H9 (cell line): ENCODE results near the gene KCNJ1. TPM values are rescaled to one million over a fixed set of nuclear protein-coding genes. Genes with fewer than 3 reads are reported as not detected.

ENCODE experiments used
- DNase-seq: peaks from one replicate; pipeline ENCODE4 v3.0.0-alpha.2; 2017
- H2AFZ ChIP-seq: one replicate; pipeline ENCODE4 v1.6.1; 2013; ENCODE audit warnings: mild to moderate bottlenecking, low read length, control low read depth, moderate library complexity
- H2AK5ac ChIP-seq: 2 replicates; pipeline ENCODE4 v1.6.1; 2013; ENCODE audit warnings: low read length, control low read depth, mixed read lengths; ENCODE audit not compliant: insufficient read length
- H2BK120ac ChIP-seq: one replicate; pipeline ENCODE4 v1.6.1; 2013; ENCODE audit warnings: low read depth, mild to moderate bottlenecking, low read length, control low read depth, inconsistent platforms; ENCODE audit not compliant: poor library complexity, severe bottlenecking
- H2BK12ac ChIP-seq: 2 replicates; pipeline ENCODE4 v1.6.1; 2013; ENCODE audit warnings: low read length, control low read depth, mixed read lengths, low read depth; ENCODE audit not compliant: insufficient read length
- H2BK15ac ChIP-seq: 2 replicates; pipeline ENCODE4 v1.6.1; 2013; ENCODE audit warnings: low read depth, low read length, control low read depth
- H2BK20ac ChIP-seq: one replicate; pipeline ENCODE4 v1.6.1; 2013; ENCODE audit warnings: low read depth, mild to moderate bottlenecking, low read length, control low read depth, inconsistent platforms; ENCODE audit not compliant: poor library complexity, severe bottlenecking
- H2BK5ac ChIP-seq: 2 replicates; pipeline ENCODE4 v1.6.1; 2013; ENCODE audit warnings: low read length, control low read depth, mixed read lengths; ENCODE audit not compliant: insufficient read length
- H3K14ac ChIP-seq: 2 replicates; pipeline ENCODE4 v1.6.1; 2013; ENCODE audit warnings: low read length, control low read depth; ENCODE audit not compliant: insufficient read depth
- H3K18ac ChIP-seq: 2 replicates; pipeline ENCODE4 v1.6.1; 2013; ENCODE audit warnings: low read depth, mild to moderate bottlenecking, mixed read lengths, low read length, control low read depth; ENCODE audit not compliant: insufficient read length
- H3K23ac ChIP-seq: 2 replicates; pipeline ENCODE4 v1.6.1; 2013; ENCODE audit warnings: low read length, control low read depth, mixed read lengths, low read depth; ENCODE audit not compliant: insufficient read length
- H3K23me2 ChIP-seq: 2 replicates; pipeline ENCODE4 v1.6.1; 2013; ENCODE audit warnings: low read depth, mild to moderate bottlenecking, mixed read lengths, low read length, control low read depth; ENCODE audit not compliant: insufficient read length, poor library complexity, severe bottlenecking
- H3K27ac ChIP-seq: 2 replicates; pipeline ENCODE4 v1.5.1; 2013; ENCODE audit warnings: low read length, control low read depth, mixed read lengths, low read depth; ENCODE audit not compliant: insufficient read length
- H3K27me3 ChIP-seq: 2 replicates; pipeline ENCODE4 v1.6.1; 2013; ENCODE audit warnings: low read length, control low read depth, inconsistent platforms; ENCODE audit not compliant: insufficient read depth
- H3K4ac ChIP-seq: 2 replicates; pipeline ENCODE4 v1.6.1; 2013; ENCODE audit warnings: low read depth, mild to moderate bottlenecking, control low read depth, inconsistent platforms, low read length, moderate library complexity
- H3K4me1 ChIP-seq: 2 replicates; pipeline ENCODE4 v1.6.1; 2013; ENCODE audit warnings: low read length, control low read depth, inconsistent platforms; ENCODE audit not compliant: insufficient read depth
- H3K4me2 ChIP-seq: 2 replicates; pipeline ENCODE4 v1.6.1; 2013; ENCODE audit warnings: low read length, control low read depth, mixed read lengths; ENCODE audit not compliant: insufficient read length, insufficient read depth
- H3K56ac ChIP-seq: 2 replicates; pipeline ENCODE4 v1.6.1; 2013; ENCODE audit warnings: low read depth, mild to moderate bottlenecking, mixed read lengths, low read length, control low read depth; ENCODE audit not compliant: insufficient read length
- H3K79me1 ChIP-seq: 2 replicates; pipeline ENCODE4 v1.6.1; 2013; ENCODE audit warnings: low read depth, mild to moderate bottlenecking, moderate library complexity, low read length, control low read depth, inconsistent platforms; ENCODE audit not compliant: insufficient read depth, poor library complexity, severe bottlenecking
- H3K79me2 ChIP-seq: 2 replicates; pipeline ENCODE4 v1.6.1; 2013; ENCODE audit warnings: low read length, control low read depth, inconsistent platforms; ENCODE audit not compliant: insufficient read depth
- H3K9ac ChIP-seq: 2 replicates; pipeline ENCODE4 v1.6.1; 2013; ENCODE audit warnings: low read length, control low read depth, mixed read lengths; ENCODE audit not compliant: insufficient read length; ENCODE audit errors: extremely low read depth
- H3K9me3 ChIP-seq: one replicate; pipeline ENCODE4 v1.6.1; 2013; ENCODE audit warnings: low read depth, low read length, inconsistent platforms; ENCODE audit not compliant: control insufficient read depth
- H3T11ph ChIP-seq: one replicate; pipeline ENCODE4 v1.6.1; 2013; ENCODE audit warnings: mild to moderate bottlenecking, low read length, control low read depth, inconsistent platforms
- H4K20me1 ChIP-seq: one replicate; pipeline ENCODE4 v1.6.1; 2013; ENCODE audit not compliant: control insufficient read depth, insufficient read length, insufficient read depth
- H4K5ac ChIP-seq: 2 replicates; pipeline ENCODE4 v1.6.1; 2013; ENCODE audit warnings: low read depth, mild to moderate bottlenecking, mixed read lengths, low read length, control low read depth; ENCODE audit not compliant: insufficient read length
- H4K8ac ChIP-seq: replicated peaks from 2 replicates; pipeline ENCODE4 v1.6.1; 2013; ENCODE audit warnings: low read length, control low read depth, mixed read lengths, low read depth; ENCODE audit not compliant: insufficient read length
- H4K91ac ChIP-seq: 2 replicates; pipeline ENCODE4 v1.6.1; 2013; ENCODE audit warnings: low read depth, mild to moderate bottlenecking, moderate library complexity, mixed read lengths, low read length, control low read depth; ENCODE audit not compliant: insufficient read length
- H3K27ac Mint-ChIP-seq, 3 experiments: 2 replicates in 2 of 3; 3 replicates in 1 of 3; pipeline ENCODE4 v1.8.0; 2020 to 2021; ENCODE audit warnings: mixed read lengths in 3 of 3, mild to moderate bottlenecking in 1 of 3, moderate library complexity in 1 of 3
- H3K27me3 Mint-ChIP-seq: 2 replicates; pipeline ENCODE4 v1.8.0; 2021; ENCODE audit warnings: low read depth, mild to moderate bottlenecking, moderate library complexity, mixed read lengths
- H3K36me3 Mint-ChIP-seq, 3 experiments: 2 replicates in 2 of 3; 3 replicates in 1 of 3; pipeline ENCODE4 v1.8.0; 2020 to 2021; ENCODE audit warnings: low read depth in 3 of 3, mixed read lengths in 3 of 3; ENCODE audit not compliant: insufficient read depth in 1 of 3
- H3K4me1 Mint-ChIP-seq, 2 experiments: 2 replicates each; pipeline ENCODE4 v1.8.0; 2020; ENCODE audit warnings: mixed read lengths in 2 of 2
- H3K4me3 Mint-ChIP-seq, 2 experiments: 2 replicates in 1 of 2; 3 replicates in 1 of 2; pipeline ENCODE4 v1.8.0; 2020 to 2021; ENCODE audit warnings: mild to moderate bottlenecking in 2 of 2, mixed read lengths in 2 of 2, moderate library complexity in 1 of 2
- H3K9me3 Mint-ChIP-seq, 2 experiments: 2 replicates in 1 of 2; 3 replicates in 1 of 2; pipeline ENCODE4 v1.8.0; 2020; ENCODE audit warnings: mild to moderate bottlenecking in 2 of 2, mixed read lengths in 2 of 2, moderate library complexity in 1 of 2
- WGBS: extraction: QIAGEN DNeasy Blood & Tissue Kit; methylation state at CpG from one replicate; pipeline ENCODE4 v1.1.7; 2013; ENCODE audit warnings: missing lambda C conversion rate, low lambda C conversion rate, mixed read lengths; ENCODE audit not compliant: insufficient read length; ENCODE audit errors: extremely low coverage; 5-methylcytosine and 5-hydroxymethylcytosine counted together
- total RNA-seq: library from RNA; stranded (reverse); gene quantifications from 2 replicates; pipeline ENCODE4 v1.2.1, GENCODE V29; 2021
- TF ChIP-seq, protein P1 (sequence below): fragments of 200-600 bp; sonication (generic); conservative IDR thresholded peaks from 3 replicates; pipeline ENCODE4 v1.8.0; 2021; ENCODE audit warnings: antibody characterized with exemption, mild to moderate bottlenecking

Gene KCNJ1
- total RNA-seq, 1 experiment from 2014 or later = not detected

DNA sequence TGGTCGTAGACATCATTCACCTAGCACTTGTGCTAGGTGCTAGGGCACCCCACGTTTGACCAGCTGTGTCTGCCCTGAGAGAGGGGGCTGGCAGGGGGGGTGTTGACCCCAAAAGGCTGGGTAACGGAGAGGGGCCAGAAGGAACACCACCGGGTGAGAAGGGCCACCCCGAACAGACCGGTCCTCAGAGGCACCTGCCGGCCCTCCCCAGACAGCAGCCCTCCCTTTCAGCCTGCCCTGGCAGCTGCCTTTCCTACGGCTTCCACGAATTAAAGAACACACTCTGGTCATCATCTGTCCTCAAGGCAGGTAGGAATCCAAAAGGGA is 23.1 kb upstream of the KCNJ1 start:
- Histone ChIP-seq H3K79me1 (no peaks in the 10 kb centered on the region), H2BK15ac (no peak overlapping the region), H3K56ac (no peak overlapping the region), H3T11ph (no peak overlapping the region), H3K9ac (no peak overlapping the region), H2BK20ac (no peak overlapping the region), H3K79me2 (no peaks in the 10 kb centered on the region), H3K23me2 (peaks cover 8% of the 10 kb centered on the region), H3K4me2 (peak overlapping the region; percentile 44), H3K23ac (no peak overlapping the region), H2BK120ac (no peak overlapping the region), H2BK5ac (no peak overlapping the region), H2AFZ (no peak overlapping the region), H2BK12ac (no peak overlapping the region), H4K8ac (no peak overlapping the region), H3K27ac (no peak overlapping the region), H4K91ac (no peak overlapping the region), H3K18ac (no peak overlapping the region), H3K14ac (no peak overlapping the region), H3K9me3 (no peaks in the 10 kb centered on the region), H4K5ac (no peak overlapping the region), H4K20me1 (no peaks in the 10 kb centered on the region), H3K4ac (no peak overlapping the region), H2AK5ac (no peak overlapping the region), H3K27me3 (peaks cover 55% of the 10 kb centered on the region), H3K4me1 (no peaks in the 10 kb centered on the region)
- no peaks in the 10 kb centered on the region; a peak in 1 of 5 replicates for H3K9me3 Mint-ChIP-seq
- no peak for DNase-seq
- H3K4me3 Mint-ChIP-seq = peak overlapping the region; percentile 74 to 89
- no peak overlapping the region for H3K27ac Mint-ChIP-seq
- TF ChIP-seq, protein P1, sequence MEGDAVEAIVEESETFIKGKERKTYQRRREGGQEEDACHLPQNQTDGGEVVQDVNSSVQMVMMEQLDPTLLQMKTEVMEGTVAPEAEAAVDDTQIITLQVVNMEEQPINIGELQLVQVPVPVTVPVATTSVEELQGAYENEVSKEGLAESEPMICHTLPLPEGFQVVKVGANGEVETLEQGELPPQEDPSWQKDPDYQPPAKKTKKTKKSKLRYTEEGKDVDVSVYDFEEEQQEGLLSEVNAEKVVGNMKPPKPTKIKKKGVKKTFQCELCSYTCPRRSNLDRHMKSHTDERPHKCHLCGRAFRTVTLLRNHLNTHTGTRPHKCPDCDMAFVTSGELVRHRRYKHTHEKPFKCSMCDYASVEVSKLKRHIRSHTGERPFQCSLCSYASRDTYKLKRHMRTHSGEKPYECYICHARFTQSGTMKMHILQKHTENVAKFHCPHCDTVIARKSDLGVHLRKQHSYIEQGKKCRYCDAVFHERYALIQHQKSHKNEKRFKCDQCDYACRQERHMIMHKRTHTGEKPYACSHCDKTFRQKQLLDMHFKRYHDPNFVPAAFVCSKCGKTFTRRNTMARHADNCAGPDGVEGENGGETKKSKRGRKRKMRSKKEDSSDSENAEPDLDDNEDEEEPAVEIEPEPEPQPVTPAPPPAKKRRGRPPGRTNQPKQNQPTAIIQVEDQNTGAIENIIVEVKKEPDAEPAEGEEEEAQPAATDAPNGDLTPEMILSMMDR = no peak
- no CpG with 5 or more reads among the region's 9 CpGs for WGBS
- peaks cover 27 to 36% of the 10 kb centered on the region in 2 experiments for H3K4me1 Mint-ChIP-seq
- H3K36me3 Mint-ChIP-seq = no peaks in the 10 kb centered on the region
- H3K27me3 Mint-ChIP-seq = peaks cover 99% of the 10 kb centered on the region
